PC-9 (cell line): Measurements from ENCODE around the gene INO80D. TPM values are rescaled to one million over a fixed set of nuclear protein-coding genes. Genes with fewer than 3 reads are reported as not detected.
"Not testable (repeated sequence)": the region's sequence is repeated elsewhere in the genome, so short reads cannot be mapped to it uniquely, and the experiment has no call there.

Experiments used
- BruUV-seq: library from RNA; stranded (reverse); fragments of 400-500 nt; replicated peaks from 2 replicates; lab custom pipeline; 2021; lab: Mats Ljungman, UMichigan
- CTCF ChIA-PET: fragments of 300-600 bp; sonication (Branson Sonifier 250); formaldehyde crosslinking; loops from one replicate; lab custom pipeline; 2022; ENCODE audit warnings: antibody characterized with exemption; lab: Charles Lee
- POLR2A ChIA-PET: fragments of 300-600 bp; sonication (Branson Sonifier 250); formaldehyde crosslinking; loops from one replicate; lab custom pipeline; 2022; ENCODE audit warnings: antibody characterized with exemption; ENCODE audit not compliant: unreplicated experiment; lab: Charles Lee
- DNase-seq, 2 experiments: peaks; one replicate each; pipeline versions ENCODE4 v3.0.0 to v3.0.0-alpha.2; 2015 to 2022; ENCODE audit warnings: mixed read lengths in 1 of 2
- H2AFZ ChIP-seq: fragments of 200-600 bp; sonication (generic); 2 replicates; pipeline ENCODE4 v1.8.1; 2017; ENCODE audit warnings: antibody characterized with exemption
- H3F3A ChIP-seq: fragments of 200-600 bp; sonication (generic); 2 replicates; pipeline ENCODE4 v1.8.1; 2017; ENCODE audit warnings: antibody characterized with exemption, mild to moderate bottlenecking, low read depth; ENCODE audit not compliant: insufficient read depth
- H3K27ac ChIP-seq: fragments of 200-600 bp; sonication (generic); 2 replicates; pipeline ENCODE4 v1.6.1; 2016; ENCODE audit warnings: mixed run types
- H3K27me3 ChIP-seq: fragments of 200-600 bp; sonication (generic); 2 replicates; pipeline ENCODE4 v1.6.1; 2016; ENCODE audit warnings: low read depth, mixed run types; ENCODE audit not compliant: insufficient read depth
- H3K36me3 ChIP-seq: fragments of 200-600 bp; sonication (generic); 2 replicates; pipeline ENCODE4 v1.6.1; 2016; ENCODE audit warnings: low read depth, mixed run types
- H3K4me1 ChIP-seq: fragments of 200-600 bp; sonication (generic); replicated peaks from 2 replicates; pipeline ENCODE4 v1.6.1; 2016; ENCODE audit warnings: mixed run types; ENCODE audit not compliant: insufficient read depth
- H3K4me2 ChIP-seq: fragments of 200-600 bp; sonication (generic); 2 replicates; pipeline ENCODE4 v1.6.1; 2017; ENCODE audit warnings: mixed run types
- H3K4me3 ChIP-seq: fragments of 200-600 bp; sonication (generic); 2 replicates; pipeline ENCODE4 v1.6.1; 2016; ENCODE audit warnings: mixed run types
- H3K79me2 ChIP-seq: fragments of 200-600 bp; sonication (generic); 2 replicates; pipeline ENCODE4 v1.6.1; 2017; ENCODE audit warnings: low read depth, mixed run types
- H3K9me2 ChIP-seq: fragments of 200-600 bp; sonication (generic); 2 replicates; pipeline ENCODE4 v1.8.1; 2017; ENCODE audit warnings: mild to moderate bottlenecking; ENCODE audit not compliant: insufficient read depth
- H3K9me3 ChIP-seq: fragments of 200-600 bp; sonication (generic); 2 replicates; pipeline ENCODE4 v1.8.1; 2016; ENCODE audit warnings: low read depth; ENCODE audit not compliant: insufficient read depth
- H4K20me1 ChIP-seq: fragments of 200-600 bp; sonication (generic); 2 replicates; pipeline ENCODE4 v1.8.1; 2017; ENCODE audit not compliant: insufficient read depth
- CTCF ChIP-seq: fragments of 200-600 bp; sonication (generic); conservative IDR thresholded peaks from 2 replicates; pipeline ENCODE4 v1.6.1; 2017; ENCODE audit warnings: mixed run types, antibody characterized with exemption, mild to moderate bottlenecking, moderate library complexity
- EZH2 ChIP-seq: fragments of 200-600 bp; sonication (generic); IDR thresholded peaks from 2 replicates; pipeline ENCODE4 v1.8.0; 2017; ENCODE audit warnings: antibody characterized with exemption, low read depth
- intact Hi-C: fragments of 100-400 bp; cut with micrococcal nuclease; formaldehyde crosslinking; loops from one replicate; pipeline ENCODE4 v1.10.0; 2022; ENCODE audit not compliant: unreplicated experiment
- total RNA-seq: library from RNA; stranded (reverse); gene quantifications from 2 replicates; pipeline ENCODE4 v1.2.3, GENCODE V29; 2021

Gene INO80D
- total RNA-seq, 1 experiment from 2014 or later = 12.4 TPM

- Histone ChIP-seq H3K9me2 (no peaks in the 10 kb centered on the region), H3K27me3 (no peaks in the 10 kb centered on the region), H3K9me3 (no peaks in the 10 kb centered on the region), H3K36me3 (no peaks in the 10 kb centered on the region), H3K79me2 (no peaks in the 10 kb centered on the region), H3F3A (no peaks in the 10 kb centered on the region), H3K4me1 (no peaks in the 10 kb centered on the region), H4K20me1 (no peaks in the 10 kb centered on the region), H3K4me2 (no peak overlapping the region), H3K27ac (no peak overlapping the region), H3K4me3 (no peak overlapping the region), H2AFZ (no peak overlapping the region)
- intact Hi-C loops = no loop called here
- CTCF ChIA-PET = interaction anchor here (0.7 kb wide), 1 partner anchor 656 kb away, joined by 4 read pairs; no protein-coding TSS in a partner anchor
- no TSS peak for BruUV-seq
- POLR2A ChIA-PET = no interaction called here
- TF ChIP-seq CTCF (no peak), EZH2 (no peak)
- no peak for DNase-seq
Observed at GRCh38 chr2:205984381-205984780, 101.6 kb downstream of the INO80D start.

- H3K27me3 ChIP-seq = no peaks in the 10 kb centered on the region
- H3K9me2 ChIP-seq = no peaks in the 10 kb centered on the region
- H3K4me2 ChIP-seq = no peak overlapping the region
- no TSS peak for BruUV-seq
- no peak overlapping the region for H3K27ac ChIP-seq
- no peak overlapping the region for H2AFZ ChIP-seq
- H3K9me3 ChIP-seq = no peaks in the 10 kb centered on the region
- H3F3A ChIP-seq = no peaks in the 10 kb centered on the region
- TF ChIP-seq CTCF = no peak
- TF ChIP-seq EZH2 = no peak
- intact Hi-C loops = no loop called here
- ChIA-PET POLR2A (no interaction called here), CTCF (no interaction called here)
- no peaks in the 10 kb centered on the region for H3K4me1 ChIP-seq
- no peak for DNase-seq
- no peaks in the 10 kb centered on the region for H3K79me2 ChIP-seq
- no peaks in the 10 kb centered on the region for H4K20me1 ChIP-seq
- no peak overlapping the region for H3K4me3 ChIP-seq
- H3K36me3 ChIP-seq = no peaks in the 10 kb centered on the region
Observed at GRCh38 chr2:205982776-205983327, 103.1 kb downstream of the INO80D start.

GRCh38 chr2:205978728-205979127, 107.2 kb downstream of the INO80D start:
- H4K20me1 ChIP-seq, H2AFZ ChIP-seq, H3K27ac ChIP-seq, H3K36me3 ChIP-seq, H3K9me3 ChIP-seq, CTCF ChIA-PET, H3K27me3 ChIP-seq, BruUV-seq, H3K4me3 ChIP-seq, H3F3A ChIP-seq, H3K79me2 ChIP-seq, DNase-seq, intact Hi-C loops, H3K4me2 ChIP-seq, POLR2A ChIA-PET, H3K9me2 ChIP-seq, H3K4me1 ChIP-seq: not testable (repeated sequence)

- H3K79me2 ChIP-seq, H3K4me2 ChIP-seq, H4K20me1 ChIP-seq, H3K36me3 ChIP-seq, H3K4me1 ChIP-seq, H3K9me2 ChIP-seq, CTCF ChIA-PET, H3F3A ChIP-seq, BruUV-seq, H2AFZ ChIP-seq, H3K27me3 ChIP-seq, H3K27ac ChIP-seq, intact Hi-C loops, DNase-seq, POLR2A ChIA-PET, H3K9me3 ChIP-seq, H3K4me3 ChIP-seq: not testable (repeated sequence)
Observed at GRCh38 chr2:205977699-205978098, 108.3 kb downstream of the INO80D start.

- H3K9me2 ChIP-seq, DNase-seq, H3K4me1 ChIP-seq, H3K4me2 ChIP-seq, POLR2A ChIA-PET, H3K27ac ChIP-seq, BruUV-seq, CTCF ChIA-PET, intact Hi-C loops, H2AFZ ChIP-seq, H3K4me3 ChIP-seq, H3K79me2 ChIP-seq, H3K9me3 ChIP-seq, H3K27me3 ChIP-seq, H3F3A ChIP-seq, H3K36me3 ChIP-seq, H4K20me1 ChIP-seq: not testable (repeated sequence)
Observed at GRCh38 chr2:205976934-205977659, 108.9 kb downstream of the INO80D start.
